ENCODE results near the gene GPR35. TPM values are rescaled to one million over a fixed set of nuclear protein-coding genes. Genes with fewer than 3 reads are reported as not detected.

Gene GPR35
- total and polyA plus RNA-seq, 2 donors (not counting 3 experiments of a cell fraction or from before 2014, with no cell fraction given): 0.18 to 0.33 TPM

- CTCF ChIA-PET: no interaction called here
- Histone ChIP-seq H3K36me3 (ENCODE audit: control insufficient read depth in 2 of 2, extremely low read depth in 1 of 2, insufficient read depth in 2 of 2, low read length in 2 of 2) (no peaks in the 10 kb centered on the region), H3K4me2 (ENCODE audit: insufficient read depth, low read length) (no peak overlapping the region), H3K79me2 (ENCODE audit: control insufficient read depth, insufficient read depth, low read length) (no peaks in the 10 kb centered on the region), H3K27me3 (ENCODE audit: control insufficient read depth in 2 of 2, insufficient read depth in 2 of 2, low read length in 2 of 2) (no peaks in the 10 kb centered on the region), H3K9ac (replicated peaks; ENCODE audit: extremely low read depth, insufficient read depth, low read length) (no peak overlapping the region), H4K20me1 (replicated peaks; ENCODE audit: control insufficient read depth, extremely low read depth, insufficient read depth, low read length) (no peaks in the 10 kb centered on the region), H2AFZ (ENCODE audit: low read depth, low read length) (no peak overlapping the region), H3K27ac (ENCODE audit: insufficient read depth, low read depth, low read length) (no peak overlapping the region), H3K4me3 (replicated peaks in 1 of 3; ENCODE audit: insufficient read depth in 1 of 3, low read depth in 1 of 3, low read length in 3 of 3) (no peak overlapping the region), H3K4me1 (ENCODE audit: control insufficient read depth, extremely low read depth, insufficient read depth, low read length) (no peaks in the 10 kb centered on the region), H3K9me3 (replicated peaks; ENCODE audit: control insufficient read depth, insufficient read depth, low read length) (no peaks in the 10 kb centered on the region), H3K9me1 (replicated peaks; ENCODE audit: control insufficient read depth, extremely low read depth, insufficient read depth, low read length) (no peaks in the 10 kb centered on the region)
- intact Hi-C loops (cut with micrococcal nuclease) (no loop called here), dilution Hi-C loops (cut with MboI; ENCODE audit: extremely low pct_ligation_motif_present, low sequenced_read_pairs) (no loop called here)
- DNase-seq (ENCODE audit: low read depth, low spot score) (no peak), FAIRE-seq (no peak)
- no peak for TF ChIP-seq POLR2A (IDR thresholded peaks at IDR 0.05; ENCODE audit: low read depth, low read length)
- no peak for TF ChIP-seq JUN (IDR thresholded peaks at IDR 0.05; ENCODE audit: borderline replicate concordance, insufficient read depth, insufficient read length, low read depth)
- no peak for TF ChIP-seq FOS (IDR thresholded peaks at IDR 0.05; ENCODE audit: borderline replicate concordance, insufficient read depth, low read length)
- no peak for TF ChIP-seq MAX (IDR thresholded peaks at IDR 0.05; ENCODE audit: insufficient read depth, insufficient read length)
- TF ChIP-seq CTCF (IDR thresholded peaks at IDR 0.05; ENCODE audit: extremely low read depth in 1 of 2, insufficient read depth in 1 of 2, low read depth in 1 of 2, low read length in 2 of 2): no peak
- no peak for TF ChIP-seq MYC (IDR thresholded peaks at IDR 0.05; ENCODE audit: low read depth, low read length)
- TF ChIP-seq EZH2 (IDR thresholded peaks at IDR 0.05; ENCODE audit: borderline replicate concordance, low read depth, low read length, severe bottlenecking): no peak
- POLR2A ChIA-PET: no interaction called here
- BruUV-seq (replicated peaks): no TSS peak
Measured at GRCh38 chr2:240623531-240624010, 1.7 kb upstream of the GPR35 start.

Measured in endothelial cell of umbilical vein (primary cell).